NCI-H1105 treated with DMSO at 0.1 percent for 48 hours (cell line): ENCODE measurements around the gene CIP2A.

Experiments
- DNase-seq: peaks from one replicate; lab custom pipeline; 2025; lab: John Stamatoyannopoulos, UW

The CIP2A gene

DNA sequence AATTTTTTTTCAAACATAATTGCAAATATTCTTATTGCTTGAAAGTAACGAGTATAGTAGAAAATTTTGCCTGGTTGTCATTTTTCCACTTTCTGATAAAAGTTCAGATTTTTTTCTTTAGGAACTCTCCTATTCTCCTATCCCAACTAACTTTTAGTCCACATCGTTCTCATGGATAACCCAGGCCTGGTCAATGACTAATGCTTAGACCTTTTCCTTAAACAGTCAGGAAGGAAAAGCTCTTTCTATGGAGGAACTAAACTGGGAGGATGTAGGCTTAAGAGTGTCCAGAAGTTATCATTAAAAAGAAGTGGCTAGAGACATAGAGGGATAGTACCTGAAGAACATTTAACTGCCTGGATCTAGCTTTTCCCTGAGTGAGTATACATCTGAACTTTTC is 26.7 kb downstream of the CIP2A start:
- DNase-seq = no peak

DNA sequence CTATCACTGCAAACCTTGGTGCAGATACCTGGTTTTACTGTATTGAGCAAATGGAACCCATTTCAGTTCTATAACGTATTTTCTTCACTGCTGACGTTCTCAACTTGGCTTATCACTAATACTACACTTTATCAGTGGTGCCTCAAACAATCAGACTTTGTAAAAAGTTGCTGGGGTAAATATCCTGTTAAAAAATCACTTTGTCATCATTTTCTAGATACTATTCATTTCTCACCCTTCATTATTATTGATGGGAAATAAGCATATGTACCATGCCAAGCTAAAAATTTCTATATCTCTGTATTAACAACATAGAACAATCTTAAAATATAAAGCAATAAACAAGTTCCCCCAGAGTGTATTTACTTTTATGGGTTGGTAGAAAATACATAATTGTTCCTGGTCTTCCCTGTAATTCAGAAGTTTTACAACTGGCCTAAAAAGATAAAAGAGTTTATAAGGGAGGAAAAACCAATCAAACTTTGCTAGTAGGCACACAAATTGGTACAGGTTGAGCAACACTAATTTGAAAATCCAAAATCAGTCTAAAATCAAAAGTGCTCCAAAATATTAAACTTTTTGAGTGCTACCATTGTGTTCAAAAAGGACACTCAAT is 33.2 kb downstream of the CIP2A start:
- no peak for DNase-seq

DNA sequence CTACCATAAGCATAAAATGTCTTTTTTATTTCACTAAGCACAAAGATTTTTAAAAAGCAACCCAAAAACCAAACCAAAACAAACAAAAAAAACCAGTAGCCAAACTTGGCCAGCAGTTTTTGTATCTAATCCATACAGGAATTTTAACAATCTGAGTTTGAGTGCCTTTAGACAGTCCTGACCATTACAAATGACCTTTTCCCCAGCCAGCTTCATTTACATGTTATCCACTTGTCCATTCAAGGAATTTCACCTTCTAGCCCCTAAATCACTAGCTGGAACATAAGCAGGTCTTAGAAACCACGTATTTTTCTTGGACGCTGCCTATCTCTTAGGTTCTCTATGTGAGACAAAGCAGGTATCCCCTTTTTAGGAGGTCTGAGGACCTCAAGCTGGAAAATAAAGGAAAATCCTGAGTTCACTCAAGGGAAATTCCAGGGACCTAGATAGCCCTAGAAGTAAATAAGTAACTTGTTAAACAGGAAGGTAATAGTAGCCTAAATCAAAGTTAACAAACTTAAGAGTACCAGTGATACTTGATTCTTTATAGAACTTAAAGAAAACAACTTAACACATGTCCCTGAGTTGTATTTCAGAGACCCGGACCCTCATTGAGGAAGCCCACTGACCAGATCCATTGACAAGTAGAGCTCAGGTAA is 34.2 kb downstream of the CIP2A start:
- no peak for DNase-seq

DNA sequence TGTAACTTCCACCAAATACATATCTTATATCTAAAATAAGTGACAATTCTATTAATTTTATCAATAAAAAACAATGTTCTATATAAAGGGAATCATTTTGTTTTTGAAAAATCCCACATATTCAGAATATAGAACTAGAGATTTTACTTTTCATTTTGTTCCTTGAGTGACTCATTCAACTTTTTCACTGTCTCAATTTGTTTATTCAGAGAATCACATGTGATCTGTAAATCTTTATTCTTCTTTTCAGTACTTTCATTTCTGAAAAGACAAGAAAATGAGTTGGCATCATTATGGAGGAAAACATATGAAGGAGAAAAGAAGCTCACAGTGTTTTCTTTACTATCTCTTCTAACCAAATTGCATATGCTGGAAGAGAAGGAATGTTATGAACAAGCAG is 35.0 kb downstream of the CIP2A start:
- DNase-seq = no peak

DNA sequence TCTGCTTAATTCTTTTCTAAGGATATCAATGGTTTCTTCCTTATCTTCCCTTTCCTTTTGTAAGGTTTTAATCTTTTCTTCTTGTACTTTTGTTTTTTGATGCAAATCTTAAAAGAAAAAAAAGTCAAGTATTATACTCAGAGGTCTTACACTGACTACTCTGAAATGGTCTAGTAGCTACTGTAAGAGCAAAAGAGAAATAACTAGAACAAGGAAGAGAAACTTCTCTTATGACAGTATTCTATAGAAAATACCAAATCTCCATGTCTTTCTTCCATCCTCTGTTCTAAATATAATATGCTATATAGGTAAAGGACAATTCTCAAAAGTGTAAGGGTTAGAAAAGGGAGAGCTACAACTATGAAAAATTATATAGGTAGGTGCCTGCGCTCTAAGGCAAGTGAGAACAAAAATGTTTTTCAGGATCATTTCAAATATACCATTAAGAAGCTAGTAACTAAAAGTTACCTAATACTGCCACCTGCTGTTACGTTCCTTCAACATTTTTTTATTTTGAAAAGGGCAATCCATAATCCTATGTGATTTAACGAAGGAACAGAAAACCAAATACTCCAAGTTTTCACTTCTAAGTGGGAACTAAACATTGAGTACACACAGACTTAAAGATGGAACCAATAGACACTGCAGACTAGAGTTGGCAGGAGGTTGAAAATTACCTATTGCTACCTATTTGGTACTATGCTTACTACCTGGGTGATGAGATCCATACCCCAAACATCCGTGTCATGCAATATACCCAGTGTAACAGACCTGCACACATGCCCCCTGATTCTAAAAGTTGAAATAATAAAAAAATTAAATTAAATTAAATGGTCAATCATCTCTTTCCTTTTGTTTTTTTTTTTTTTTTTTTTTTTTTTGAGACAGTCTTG is 36.7 kb downstream of the CIP2A start:
- DNase-seq = peak; percentile 63

DNA sequence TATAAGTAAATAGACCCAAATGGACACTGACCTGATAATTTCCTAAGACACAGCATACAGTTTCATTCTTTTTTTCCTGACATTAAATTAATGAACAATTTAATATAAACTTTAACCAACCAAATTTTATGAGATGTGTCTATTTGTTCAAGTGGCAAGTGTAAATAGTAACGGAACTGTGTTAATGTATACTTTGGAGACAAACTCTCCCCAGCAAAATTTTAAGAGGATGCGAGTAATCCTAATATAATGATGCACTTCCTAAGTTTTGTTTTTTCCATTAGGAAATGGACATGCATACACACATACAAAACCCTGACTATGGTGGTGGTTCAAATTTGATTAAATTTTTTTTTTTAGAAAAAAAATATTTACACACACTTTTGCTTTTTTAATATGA is 40.4 kb downstream of the CIP2A start:
- DNase-seq = no peak

DNA sequence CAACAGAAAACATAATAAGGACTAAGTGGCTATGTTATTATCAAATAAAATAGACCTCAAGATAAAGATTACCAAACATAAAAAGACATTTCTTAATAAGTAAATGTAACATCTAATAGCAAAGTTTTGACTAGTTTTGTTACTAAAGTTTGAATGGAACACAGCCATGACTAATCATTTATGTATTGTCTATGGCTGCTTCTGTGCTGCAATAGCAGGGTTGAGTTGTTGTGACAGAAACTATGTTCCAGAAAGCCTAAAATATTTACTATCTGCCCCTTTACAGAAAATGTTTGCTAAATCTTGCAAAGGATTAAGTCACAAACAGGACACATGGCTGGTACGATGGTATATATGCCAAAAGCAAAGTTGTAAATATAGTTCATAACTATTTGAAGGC is 40.9 kb downstream of the CIP2A start:
- DNase-seq = no peak

DNA sequence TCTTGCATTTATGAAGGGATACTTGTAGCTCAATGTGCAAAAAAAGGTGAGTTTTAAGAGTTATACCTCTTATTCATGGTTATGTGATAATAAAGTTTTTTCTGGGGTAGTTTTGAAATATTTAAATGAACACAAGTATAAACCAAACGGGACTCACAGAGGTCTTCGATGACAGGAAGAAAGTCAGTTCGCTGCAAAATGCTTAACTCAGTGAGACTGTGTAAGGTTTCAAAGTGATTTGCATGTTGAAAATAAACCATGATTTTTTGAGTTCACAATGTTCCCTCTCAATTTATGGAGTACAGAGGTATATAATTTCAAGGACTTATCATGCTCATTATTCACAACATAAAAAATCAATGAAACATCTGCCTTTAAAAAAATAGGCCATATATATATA is 42.5 kb downstream of the CIP2A start:
- no peak for DNase-seq

DNA sequence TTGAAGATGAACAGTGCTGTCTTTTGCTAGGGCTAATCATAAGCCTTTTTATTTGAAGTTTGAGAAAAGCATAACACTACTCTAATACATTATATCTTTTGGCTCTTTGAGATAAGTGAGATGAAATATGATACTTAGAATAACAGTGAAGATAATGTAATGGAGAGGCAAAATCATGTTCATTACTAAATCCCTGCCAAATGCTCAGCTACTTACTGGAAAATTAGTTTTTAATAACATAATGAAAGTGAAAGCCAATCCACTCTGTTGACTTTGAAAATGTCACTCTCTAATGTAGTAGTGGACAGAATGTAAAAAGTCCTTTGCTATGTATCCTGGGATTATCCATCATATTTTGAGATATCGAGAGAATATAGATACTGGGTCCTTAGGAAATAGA is 43.0 kb downstream of the CIP2A start:
- DNase-seq = peak; percentile 89

DNA sequence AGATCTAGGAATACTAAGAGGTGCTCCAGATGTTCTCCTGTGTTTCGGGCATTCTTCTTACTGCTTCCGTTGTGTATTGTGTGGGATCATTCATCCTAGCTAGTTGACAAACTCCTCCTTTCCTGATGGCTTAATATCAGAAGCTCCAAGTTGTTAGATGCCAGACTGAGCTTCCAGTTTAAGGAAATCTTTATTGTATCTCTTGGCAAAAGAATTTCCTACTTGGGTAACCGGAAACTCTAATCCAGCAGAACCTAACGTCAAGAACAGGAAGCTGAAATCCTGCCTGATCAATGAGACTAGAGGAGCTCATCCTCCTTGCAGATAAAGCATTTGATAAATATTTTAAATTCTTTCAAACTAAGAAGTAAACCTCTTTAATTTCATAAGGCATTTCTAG is 51.2 kb downstream of the CIP2A start:
- DNase-seq = no peak

DNA sequence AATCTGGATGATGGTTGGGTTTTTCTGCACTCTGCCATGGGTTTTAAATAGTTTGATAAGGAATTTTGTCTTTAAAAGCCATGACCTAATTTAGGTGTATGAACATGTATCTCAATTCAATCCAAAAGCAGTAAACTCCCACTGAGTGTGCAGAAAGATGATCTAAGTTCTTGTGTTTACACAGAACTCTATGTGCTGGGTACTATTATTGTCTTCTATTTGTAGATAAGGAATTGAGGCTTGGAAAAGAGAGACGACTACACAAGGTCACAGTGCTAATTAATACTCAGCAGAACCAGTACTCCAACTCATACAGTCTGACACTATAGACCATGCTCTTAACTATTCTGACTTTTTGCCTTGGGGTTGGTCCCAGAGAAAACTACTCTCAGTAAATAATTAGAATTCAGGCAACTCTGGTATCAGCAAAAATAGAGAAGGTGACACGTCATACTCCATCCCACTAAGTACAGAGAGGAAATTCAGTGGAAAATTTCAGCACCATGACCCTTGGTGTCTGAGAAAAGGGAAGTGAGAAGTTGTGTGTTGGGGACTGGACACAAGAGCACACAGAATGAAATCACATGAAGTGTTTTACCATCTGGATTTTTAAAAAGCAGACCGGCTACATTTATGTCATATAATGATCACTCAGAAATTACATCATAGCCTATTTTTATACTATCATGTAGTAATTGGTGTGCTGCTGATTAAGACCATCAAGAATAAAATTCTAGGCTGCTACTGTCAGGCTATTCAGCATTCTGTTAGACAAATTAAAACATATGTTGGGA is 60.6 kb downstream of the CIP2A start:
- no peak for DNase-seq

DNA sequence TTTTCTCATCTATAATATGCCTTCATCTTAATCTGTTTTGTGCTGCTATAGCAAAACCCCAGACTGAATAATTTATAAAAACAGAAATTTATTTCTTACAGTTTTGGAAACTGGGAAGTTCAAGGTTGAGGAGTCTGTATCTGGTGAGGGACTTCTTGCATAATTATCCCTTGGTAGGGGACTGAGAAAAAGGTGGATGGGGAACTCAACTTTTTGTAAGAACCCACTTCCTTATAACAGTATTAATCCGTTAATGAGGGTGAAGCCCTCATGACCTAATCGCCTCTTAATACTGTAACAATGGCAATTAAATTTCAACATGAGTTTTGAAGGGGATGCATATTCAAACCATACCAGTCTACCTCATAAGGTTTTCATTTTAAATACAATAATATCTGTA is 61.4 kb downstream of the CIP2A start:
- no peak for DNase-seq

DNA sequence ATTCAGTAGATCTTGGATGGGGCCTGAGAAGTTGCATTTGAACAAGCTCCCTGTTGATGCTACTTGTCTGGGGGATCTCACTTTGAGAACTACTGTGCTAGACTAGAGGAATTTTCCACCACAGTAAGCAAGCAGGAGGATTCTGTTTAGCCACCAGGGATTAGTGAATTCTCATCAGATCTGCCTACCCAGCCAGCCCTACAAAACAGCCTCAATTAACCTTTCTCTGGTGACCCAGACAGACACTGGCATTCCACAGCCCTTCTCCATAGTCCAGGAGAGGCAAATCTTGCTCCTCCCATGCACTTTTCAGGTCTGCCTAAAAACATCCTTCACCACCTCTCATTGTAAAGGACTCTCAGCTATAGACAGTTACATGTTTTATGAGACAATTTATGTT is 62.1 kb downstream of the CIP2A start:
- DNase-seq = no peak

DNA sequence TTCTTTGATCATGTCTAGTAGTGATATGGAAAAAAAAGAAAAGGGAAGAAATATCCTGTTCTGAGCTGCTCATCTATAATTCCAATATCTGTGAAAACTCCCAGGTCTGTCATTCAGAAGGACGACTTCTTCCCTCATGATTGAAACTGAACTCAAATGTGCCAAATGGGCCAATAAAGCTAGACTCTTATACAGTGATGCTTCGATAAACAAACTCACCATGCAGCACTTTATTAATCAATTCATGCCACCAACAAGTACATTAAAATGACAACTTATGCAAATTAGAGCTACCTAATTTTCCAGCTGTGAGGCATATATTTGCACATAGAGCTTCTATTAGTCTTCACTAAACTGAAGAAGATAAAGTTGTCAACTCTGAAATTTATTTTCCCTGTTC is 63.3 kb downstream of the CIP2A start:
- DNase-seq = no peak

DNA sequence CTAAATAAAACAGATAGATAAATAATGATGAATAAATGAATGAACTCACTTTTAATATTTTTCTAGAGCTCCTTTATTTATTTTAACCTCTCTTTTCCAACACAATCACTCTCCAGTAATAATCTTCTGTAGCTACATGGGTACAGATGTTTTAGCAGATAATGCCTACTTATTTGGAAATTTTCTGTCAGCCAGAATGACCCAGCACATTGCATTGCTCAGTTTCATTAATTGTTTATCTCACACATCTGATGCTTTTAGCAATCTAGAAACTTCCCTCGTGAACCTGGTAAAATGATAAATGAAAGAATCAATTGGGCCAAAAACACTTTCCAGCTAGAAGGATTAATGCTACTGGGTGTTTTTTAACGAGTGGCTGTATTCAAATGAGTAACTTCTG is 64.0 kb downstream of the CIP2A start:
- DNase-seq = no peak

DNA sequence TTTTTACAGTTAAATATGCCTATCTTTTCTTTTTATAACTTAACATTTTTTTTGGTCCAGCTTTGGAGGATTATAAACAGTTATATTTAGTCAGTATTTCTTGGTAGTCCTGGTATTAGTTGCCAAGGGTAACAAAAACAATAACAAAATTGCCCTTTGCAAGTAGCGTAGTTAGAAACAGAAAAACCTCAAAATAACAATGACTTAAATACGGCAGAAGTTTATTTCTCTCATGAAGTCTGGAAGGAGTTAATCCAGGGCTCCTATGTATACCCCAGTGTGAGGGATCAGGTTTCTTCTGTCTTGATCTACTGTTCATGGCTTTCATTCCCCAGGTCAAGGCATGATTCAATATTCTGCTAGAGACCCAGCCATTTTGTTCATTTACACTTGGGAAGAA is 64.7 kb downstream of the CIP2A start:
- no peak for DNase-seq

DNA sequence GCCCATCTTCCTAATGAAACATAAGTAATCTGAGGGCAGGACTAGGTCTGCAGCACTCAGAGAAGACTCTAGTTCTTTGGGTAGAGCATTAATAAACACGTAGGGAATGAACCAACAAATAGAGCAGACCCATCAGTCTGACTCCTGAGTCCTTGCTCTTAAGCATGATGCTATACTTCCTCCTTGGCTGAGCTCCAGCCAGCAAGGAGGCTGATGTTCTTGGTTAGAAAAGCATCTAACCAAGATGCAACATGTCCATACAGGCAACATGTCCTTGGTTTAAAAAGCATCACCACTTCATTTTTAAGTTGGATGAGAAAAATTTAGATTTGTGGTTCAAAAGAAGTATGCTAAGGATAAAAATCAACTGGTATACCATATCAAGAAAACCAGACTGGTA is 70.3 kb downstream of the CIP2A start:
- DNase-seq = no peak

DNA sequence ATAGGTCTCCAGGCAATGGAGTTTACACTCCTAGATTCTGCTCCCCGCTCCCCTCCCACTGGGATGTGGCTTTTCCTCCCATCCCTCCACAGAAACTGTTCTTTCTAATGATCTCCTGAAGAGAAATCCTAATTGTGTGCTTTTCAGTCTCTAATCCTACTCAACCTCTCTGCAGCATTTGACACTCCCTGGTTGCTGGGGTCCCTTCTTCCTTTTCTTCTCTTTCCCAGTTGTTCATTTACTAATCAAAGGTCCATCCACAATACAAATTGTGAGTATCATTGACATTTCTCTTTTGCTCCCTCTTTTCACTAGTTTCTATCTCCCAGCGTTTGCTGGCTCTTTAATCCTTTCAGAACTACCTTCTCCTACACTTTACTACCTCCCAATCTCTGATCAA is 72.4 kb downstream of the CIP2A start:
- DNase-seq = no peak

DNA sequence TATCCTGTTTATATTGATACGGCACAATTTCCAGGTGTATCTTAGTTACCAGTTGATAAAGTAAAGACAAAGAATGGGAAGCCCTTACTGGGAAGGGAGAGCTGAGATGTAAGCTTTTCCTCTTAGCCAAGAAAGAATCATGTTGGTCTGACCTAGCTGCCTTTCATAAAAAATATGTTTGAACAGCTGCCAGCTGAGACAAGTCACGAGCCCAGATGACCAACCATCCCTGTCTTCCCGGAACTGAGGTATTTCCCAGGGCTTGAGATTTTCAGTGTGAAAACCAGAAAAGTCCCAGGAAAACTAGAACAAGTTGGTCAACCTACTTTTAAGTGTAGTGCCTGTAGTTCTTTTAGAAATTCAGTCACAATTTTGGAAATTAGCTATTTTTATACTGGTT is 75.3 kb downstream of the CIP2A start:
- DNase-seq = no peak

DNA sequence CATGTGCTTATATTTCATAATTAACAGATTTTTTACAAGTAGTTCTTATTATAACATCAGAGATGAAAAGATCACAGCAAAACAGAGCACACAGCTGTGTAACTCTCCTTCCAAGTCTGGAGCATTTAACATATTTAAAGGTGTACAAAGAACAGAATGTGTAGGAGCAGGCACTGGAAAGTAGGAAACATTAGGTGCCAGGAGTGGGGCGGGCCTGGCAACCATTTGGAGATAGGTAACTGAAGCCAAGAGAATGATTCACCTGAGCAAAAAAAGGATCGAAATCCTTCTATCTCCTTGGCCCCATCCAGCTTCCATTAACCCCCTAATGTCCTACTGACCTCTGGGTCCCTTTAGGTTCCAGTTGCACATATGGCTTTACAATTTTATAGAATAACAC is 76.6 kb downstream of the CIP2A start:
- DNase-seq = no peak

DNA sequence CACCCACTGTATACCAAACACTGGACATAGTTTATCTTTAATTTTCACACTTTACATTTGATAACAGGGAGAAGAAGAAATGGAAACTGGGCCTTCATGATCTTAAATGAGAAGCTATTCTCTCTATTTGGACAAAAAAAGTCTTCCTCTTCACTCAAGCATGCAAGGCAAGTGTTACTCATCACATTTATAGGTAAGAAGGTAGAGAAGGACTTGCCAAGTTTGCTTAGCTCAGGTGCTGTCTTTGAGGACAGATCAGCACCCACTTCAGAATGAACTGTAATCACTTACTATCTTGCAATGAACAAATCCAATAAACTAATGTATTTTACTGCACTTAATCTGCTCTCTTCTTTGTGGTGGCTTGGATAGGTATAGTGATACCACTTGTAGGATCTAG is 77.7 kb downstream of the CIP2A start:
- DNase-seq = no peak

DNA sequence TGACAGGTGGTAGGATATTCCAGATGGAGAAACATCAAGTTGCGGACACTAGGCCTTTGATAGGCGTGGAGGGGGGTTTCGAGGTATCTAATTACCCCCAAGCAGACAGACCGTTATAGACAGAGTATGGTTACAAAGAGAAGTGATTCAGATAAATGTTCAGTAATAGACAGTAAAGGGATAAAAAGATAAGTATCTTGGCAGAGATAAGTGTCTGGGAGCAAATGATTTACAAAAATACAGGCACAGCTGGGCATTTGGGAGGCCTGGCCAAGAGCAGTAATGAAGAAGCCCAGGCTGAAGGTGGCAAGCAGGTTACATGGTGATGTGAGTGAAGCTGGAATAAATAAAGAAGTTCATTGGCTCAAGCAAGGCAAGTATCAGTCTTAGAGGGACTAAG is 78.2 kb downstream of the CIP2A start:
- peak; percentile 9 for DNase-seq

DNA sequence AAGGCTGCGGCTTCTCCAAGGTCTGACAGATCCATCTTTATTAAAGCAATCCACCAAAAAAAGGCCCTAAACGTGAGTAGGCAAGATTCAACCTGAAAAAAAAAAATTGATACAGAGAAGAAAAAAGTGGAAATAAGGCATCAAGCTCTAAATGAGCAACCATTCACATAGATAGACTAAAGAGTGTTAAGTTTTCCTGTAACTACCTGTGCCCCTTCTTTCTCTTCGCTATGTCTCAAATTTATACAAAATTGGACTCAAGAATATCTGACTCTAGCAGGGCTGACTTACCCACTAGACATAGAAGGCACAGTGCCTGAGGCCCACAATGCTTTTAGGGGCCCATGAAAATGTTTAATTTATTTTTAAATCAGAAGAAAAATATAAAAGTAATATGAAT is 78.7 kb downstream of the CIP2A start, which contains the start of gene MYH15:
MYH15 (minus strand) TSS at position 101 of the 400 bp plus-strand sequence; CDS start at position 35, 66 bp downstream.
- no peak for DNase-seq
